Chondrocyte (in vitro differentiated cells): ENCODE measurements around the gene HSPB1. TPM values are rescaled to one million over a fixed set of nuclear protein-coding genes. Genes with fewer than 3 reads are reported as not detected.
A peak's percentile ranks its signal among the peaks of the same experiment; 100 is the strongest.
"Not testable (repeated sequence)": the region's sequence is repeated elsewhere in the genome, so short reads cannot be mapped to it uniquely, and the experiment has no call there.

Experiments used
- DNase-seq: peaks from one replicate; pipeline ENCODE4 v3.0.0; 2021; ENCODE audit warnings: mixed read lengths, low spot score
- H3K27ac Mint-ChIP-seq: one replicate; pipeline ENCODE4 v1.8.0; 2021; ENCODE audit warnings: mild to moderate bottlenecking, moderate library complexity, mixed read lengths; ENCODE audit not compliant: unreplicated experiment
- H3K27me3 Mint-ChIP-seq: 2 replicates; pipeline ENCODE4 v1.8.0; 2021; ENCODE audit warnings: low read depth, mixed read lengths
- H3K36me3 Mint-ChIP-seq: 2 replicates; pipeline ENCODE4 v1.8.0; 2021; ENCODE audit warnings: low read depth, mixed read lengths
- H3K4me1 Mint-ChIP-seq: 2 replicates; pipeline ENCODE4 v1.8.0; 2021; ENCODE audit warnings: low read depth, mild to moderate bottlenecking, mixed read lengths
- H3K4me3 Mint-ChIP-seq: one replicate; pipeline ENCODE4 v1.8.0; 2021; ENCODE audit warnings: mild to moderate bottlenecking, moderate library complexity, mixed read lengths; ENCODE audit not compliant: unreplicated experiment
- H3K9me3 Mint-ChIP-seq: 2 replicates; pipeline ENCODE4 v1.8.0; 2021; ENCODE audit warnings: low read depth, mixed read lengths
- CTCF ChIP-seq: fragments of 200-600 bp; sonication (generic); IDR thresholded peaks from 2 replicates; pipeline ENCODE4 v1.5.0; 2021; ENCODE audit warnings: antibody characterized with exemption, mild to moderate bottlenecking, moderate library complexity
- total RNA-seq: library from RNA; stranded (reverse); gene quantifications from 3 replicates; pipeline ENCODE4 v1.2.1, GENCODE V29; 2021

The HSPB1 gene
- total RNA-seq, 1 donor from 2014 or later = 1,322 TPM

- peaks cover 4% of the 10 kb centered on the region for H3K27me3 Mint-ChIP-seq
- peaks cover 24% of the 10 kb centered on the region for H3K4me1 Mint-ChIP-seq
- H3K36me3 Mint-ChIP-seq = no peaks in the 10 kb centered on the region
- no peak for TF ChIP-seq CTCF
- no peak overlapping the region for H3K4me3 Mint-ChIP-seq
- no peak for DNase-seq
- no peaks in the 10 kb centered on the region for H3K9me3 Mint-ChIP-seq
- H3K27ac Mint-ChIP-seq = no peak overlapping the region
Measured at GRCh38 chr7:76286842-76287403, 15.6 kb upstream of the HSPB1 start.

GRCh38 chr7:76290847-76291350, 11.6 kb upstream of the HSPB1 start:
- peak overlapping the region; percentile 95 for H3K27ac Mint-ChIP-seq
- H3K4me3 Mint-ChIP-seq = peak overlapping the region; percentile 68
- DNase-seq = not testable (repeated sequence)

GRCh38 chr7:76291351-76292212, 10.9 kb upstream of the HSPB1 start:
- Mint-ChIP-seq H3K4me3 (peak overlapping the region; percentile 68), H3K27ac (peak overlapping the region; percentile 95), H3K27me3 (no peaks in the 10 kb centered on the region), H3K9me3 (no peaks in the 10 kb centered on the region), H3K36me3 (no peaks in the 10 kb centered on the region), H3K4me1 (peaks cover 54% of the 10 kb centered on the region)
- DNase-seq = peak; percentile 93
- peak; percentile 98 for TF ChIP-seq CTCF

More at GRCh38 chr7:76290847-76291350, 11.6 kb upstream of the HSPB1 start:
- H3K9me3 Mint-ChIP-seq, H3K27me3 Mint-ChIP-seq, H3K36me3 Mint-ChIP-seq: not testable (repeated sequence)
- peaks cover 51% of the 10 kb centered on the region for H3K4me1 Mint-ChIP-seq

- H3K27me3 Mint-ChIP-seq = no peaks in the 10 kb centered on the region
- TF ChIP-seq CTCF = no peak
- no peaks in the 10 kb centered on the region for H3K9me3 Mint-ChIP-seq
- H3K4me1 Mint-ChIP-seq = peaks cover 60% of the 10 kb centered on the region
- H3K36me3 Mint-ChIP-seq = no peaks in the 10 kb centered on the region
- peak overlapping the region; percentile 95 for H3K27ac Mint-ChIP-seq
- DNase-seq = no peak
- H3K4me3 Mint-ChIP-seq = peak overlapping the region; percentile 68
Measured at GRCh38 chr7:76292213-76292573, 10.3 kb upstream of the HSPB1 start.

- H3K36me3 Mint-ChIP-seq, H3K4me3 Mint-ChIP-seq, H3K27me3 Mint-ChIP-seq, DNase-seq, H3K9me3 Mint-ChIP-seq: not testable (repeated sequence)
- peak overlapping the region; percentile 100 for H3K27ac Mint-ChIP-seq
- peaks cover 65% of the 10 kb centered on the region for H3K4me1 Mint-ChIP-seq
Measured at GRCh38 chr7:76292911-76293310, 9.6 kb upstream of the HSPB1 start.

- TF ChIP-seq CTCF = no peak
- Mint-ChIP-seq H3K27ac (peak overlapping the region; percentile 100), H3K4me1 (peaks cover 65% of the 10 kb centered on the region), H3K9me3 (no peaks in the 10 kb centered on the region), H3K4me3 (peak overlapping the region; percentile 13), H3K27me3 (no peaks in the 10 kb centered on the region), H3K36me3 (no peaks in the 10 kb centered on the region)
- DNase-seq = no peak
Measured at GRCh38 chr7:76293407-76293901, 9.0 kb upstream of the HSPB1 start.
